ENCODE results near the gene CEPT1. TPM values are rescaled to one million over a fixed set of nuclear protein-coding genes. Genes with fewer than 3 reads are reported as not detected.
A peak's percentile ranks its signal among the peaks of the same experiment; 100 is the strongest.

The CEPT1 gene
- total and polyA plus RNA-seq, 10 of the 15 experiments (the other 5 are each of a cell fraction or from before 2014, with no cell fraction given), result 29.4 to 77.9 (median 54.8) TPM

- Histone ChIP-seq H3K4me2 (ENCODE audit: control insufficient read depth, insufficient read depth) (peak overlapping the region; percentile 68), H3K4me1 (ENCODE audit: control insufficient read depth, insufficient read depth, low read length) (peaks cover 66% of the 10 kb centered on the region), H3K27ac (ENCODE audit: control insufficient read depth, insufficient read depth) (peak overlapping the region; percentile 100), H3K36me3 (ENCODE audit: control insufficient read depth in 2 of 2, insufficient read depth in 2 of 2, low read length in 1 of 2) (no peaks in the 10 kb centered on the region), H3K9me3 (replicated peaks; ENCODE audit: control insufficient read depth, insufficient read depth, low read length) (no peaks in the 10 kb centered on the region), H2AFZ (ENCODE audit: control insufficient read depth, low read depth, low read length) (no peak overlapping the region), H4K20me1 (ENCODE audit: control insufficient read depth, insufficient read depth) (no peaks in the 10 kb centered on the region), H3K4me3 (peak overlapping the region; percentile 33; the same call in 1 of the 2 replicates), H3K79me2 (ENCODE audit: control insufficient read depth, insufficient read depth, low read length) (peaks cover 13% of the 10 kb centered on the region), H3K27me3 (replicated peaks in 1 of 2; ENCODE audit: control insufficient read depth in 2 of 2, insufficient read depth in 2 of 2, low read length in 1 of 2) (no peaks in the 10 kb centered on the region), H3K9ac (ENCODE audit: control insufficient read depth, insufficient read depth, low read length) (peak overlapping the region; percentile 88)
- BruUV-seq (replicated peaks), result no TSS peak
- CTCF ChIA-PET, result interaction anchor here (0.7 to 8.9 kb wide), 8 partner anchors 9 to 1006 kb away, joined by 3 to 239 read pairs (median 4); partner anchors contain the start of gene DENND2D
- RAD21 ChIA-PET (ENCODE audit: unreplicated experiment), result interaction anchor here (0.7 to 9.9 kb wide), 16 partner anchors 9 to 378 kb away, joined by 3 to 542 read pairs (median 5); partner anchors contain the start of genes CD53, CEPT1, DENND2D and DRAM2
- DNase-seq (ENCODE audit: low read depth, low spot score) (no peak), FAIRE-seq (peak; percentile 49), ATAC-seq (peak; percentile 36)
- 3% methylated on average over 7 of the region's 7 CpGs for WGBS (ENCODE audit: insufficient coverage, insufficient replicate concordance, low lambda C conversion rate, missing lambda C conversion rate)
- SMC1A ChIA-PET (ENCODE audit: uncharacterized antibody, unreplicated experiment), result interaction anchor here (0.7 to 12.4 kb wide), 16 partner anchors 7 to 383 kb away, joined by 3 to 284 read pairs (median 6); partner anchors contain the start of genes CEPT1, DENND2D and DRAM2
- POLR2A ChIA-PET, result interaction anchor here (0.6 to 8.8 kb wide), 13 partner anchors 8 to 1930 kb away, joined by 3 to 371 read pairs (median 6); partner anchors contain the start of genes CEPT1, DENND2D and DRAM2
- in situ Hi-C loops (cut with MboI) (no loop called here), intact Hi-C loops (cut with micrococcal nuclease; ENCODE audit: unreplicated experiment) (loop anchor here (5.0 kb wide), 1 partner anchor 343 kb away; the partner anchor contains the start of gene CD53)
- TF ChIP-seq NBN (IDR thresholded peaks at IDR 0.05), result peak; percentile 22; the same call in 1 of the 2 replicates
- 0 out of 2 replicates have a peak, but pooled peaks have one; percentile 13 for TF ChIP-seq PAX5 (IDR thresholded peaks at IDR 0.05; ENCODE audit: borderline replicate concordance, low read depth, low read length)
- peak; percentile 64 for TF ChIP-seq BCL3 (IDR thresholded peaks at IDR 0.05; ENCODE audit: borderline replicate concordance, insufficient read depth, low read depth, low read length, poor library complexity, severe bottlenecking)
- TF ChIP-seq TAF1 (IDR thresholded peaks at IDR 0.05; ENCODE audit: borderline replicate concordance, low read depth, low read length), result peak; percentile 43; the same call in 1 of the 2 replicates
- peak; percentile 85 for TF ChIP-seq MLLT1 (IDR thresholded peaks at IDR 0.05)
- no peak for TF ChIP-seq KDM1A (IDR thresholded peaks at IDR 0.05; ENCODE audit: borderline replicate concordance)
- peak; percentile 21 for TF ChIP-seq SMAD1 (IDR thresholded peaks at IDR 0.05; ENCODE audit: low read depth, partially characterized antibody)
- TF ChIP-seq POLR2A (IDR thresholded peaks at IDR 0.05; ENCODE audit: low read depth, low read length), result peak; percentile 49; the same call in 1 of the 2 replicates
- 0 out of 2 replicates have a peak, but pooled peaks have one; percentile 8 for TF ChIP-seq SMC3 (IDR thresholded peaks at IDR 0.05; ENCODE audit: borderline replicate concordance, low read length)
- peak in 1 of 2 experiments; percentile 42; a peak in 1 of 4 replicates for TF ChIP-seq BHLHE40 (IDR thresholded peaks at IDR 0.05; ENCODE audit: borderline replicate concordance in 1 of 2, low read depth in 2 of 2, low read length in 1 of 2)
- TF ChIP-seq RAD51 (IDR thresholded peaks at IDR 0.05), result no peak
- peak; percentile 62; the same call in 1 of the 2 replicates for TF ChIP-seq YY1 (IDR thresholded peaks at IDR 0.05; ENCODE audit: low read depth, low read length)
- TF ChIP-seq RAD21 (IDR thresholded peaks at IDR 0.05; ENCODE audit: insufficient read depth, low read depth, low read length), result 0 out of 2 replicates have a peak, but pooled peaks have one; percentile 9
- no peak for TF ChIP-seq RUNX3 (IDR thresholded peaks at IDR 0.05; ENCODE audit: low read length)
- TF ChIP-seq STAT3 (IDR thresholded peaks at IDR 0.05; ENCODE audit: low read depth, low read length), result peak; percentile 4; the same call in 1 of the 2 replicates
- TF ChIP-seq HDAC2 (IDR thresholded peaks at IDR 0.05), result no peak
- TF ChIP-seq CUX1 (IDR thresholded peaks at IDR 0.05; ENCODE audit: insufficient replicate concordance, low read depth, low read length), result peak; percentile 43
Measured at GRCh38 chr1:111214884-111215283, 74.9 kb downstream of the CEPT1 start.

Measured in GM12878 (cell line).